Dedifferentiated amniotic fluid mesenchymal stem cell (primary cell): Measurements from ENCODE around the gene ERBB4.
"Not testable (repeated sequence)": the region's sequence is repeated elsewhere in the genome, so short reads cannot be mapped to it uniquely, and the experiment has no call there.

Source experiments
- DNase-seq: peaks from one replicate; pipeline ENCODE4 v3.0.0-alpha.2; 2016; ENCODE audit errors: extremely low spot score

The ERBB4 gene

DNA sequence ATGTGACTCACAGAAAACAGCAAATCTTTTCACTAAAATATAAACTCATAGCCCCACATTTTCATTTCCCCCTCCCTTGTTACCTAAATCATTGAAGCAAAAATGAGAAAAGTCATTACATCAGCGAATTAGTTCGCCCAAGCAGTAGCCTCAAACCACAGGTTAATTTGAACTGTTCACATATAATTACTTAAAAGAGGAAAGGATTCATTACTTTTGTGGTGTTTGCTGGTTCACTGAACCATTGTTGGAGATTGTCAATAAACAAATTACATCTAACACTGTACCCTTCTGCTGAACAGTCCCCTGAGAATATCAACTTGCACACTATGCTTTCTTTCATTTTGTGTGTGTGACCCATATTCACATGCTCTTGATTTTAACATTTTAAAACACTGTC lies 238.7 kb downstream of the ERBB4 start:
- DNase-seq: no peak

DNA sequence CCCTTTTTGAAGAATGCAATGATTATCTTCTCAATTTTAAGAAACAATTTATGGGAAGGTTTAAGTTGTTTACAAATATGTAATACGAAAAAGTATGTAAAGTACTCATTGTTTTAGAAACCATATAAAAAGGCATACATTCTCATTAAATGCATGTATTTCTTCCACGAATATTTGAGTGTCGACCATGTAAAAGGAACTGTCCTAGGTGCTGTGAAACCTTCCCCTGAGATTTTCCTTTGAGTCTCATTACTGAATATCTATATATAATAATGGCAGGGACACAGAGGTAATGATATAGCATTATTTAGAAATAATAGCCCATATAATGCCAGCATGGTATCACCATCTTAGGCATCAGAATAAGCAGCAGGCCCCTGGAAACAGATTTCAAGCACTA lies 239.3 kb downstream of the ERBB4 start:
- DNase-seq: no peak

DNA sequence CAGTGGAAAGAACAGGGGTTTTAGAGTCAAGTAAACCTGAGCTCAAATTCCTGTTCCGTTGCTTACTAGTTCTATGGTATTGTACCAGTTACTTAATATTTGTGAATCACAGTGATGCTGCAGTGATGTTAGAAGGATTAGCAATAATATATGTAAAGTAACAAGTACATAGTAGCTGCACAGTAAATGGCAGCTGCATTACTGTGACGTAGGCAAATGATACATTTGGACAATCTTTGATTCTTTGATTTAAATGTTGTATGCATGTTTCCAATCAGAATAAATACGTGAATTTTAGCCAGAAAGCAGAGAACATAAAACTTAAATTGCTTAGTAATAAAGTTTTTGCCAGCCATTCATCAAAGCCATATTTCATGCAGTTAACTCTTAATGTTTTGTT lies 243.0 kb downstream of the ERBB4 start:
- DNase-seq: no peak

DNA sequence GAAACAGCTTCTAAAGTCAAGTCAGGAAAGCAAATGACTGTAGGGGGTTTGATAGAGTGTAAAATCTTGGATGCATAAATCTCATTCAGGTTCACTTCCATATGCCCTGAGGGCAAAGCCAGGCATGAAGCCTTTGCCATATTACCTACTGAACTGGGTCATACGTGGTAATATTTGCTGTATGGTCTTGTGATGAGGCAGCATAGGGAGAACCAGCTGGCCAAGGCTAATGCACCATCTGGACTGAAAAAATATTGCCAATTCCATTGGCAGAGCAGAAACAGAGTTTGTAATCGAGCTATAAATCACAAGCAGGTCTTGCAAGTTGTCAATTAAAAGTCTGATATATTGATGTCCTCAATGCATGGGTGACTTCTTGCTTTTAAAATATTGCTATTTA lies 243.8 kb downstream of the ERBB4 start:
- no peak for DNase-seq

DNA sequence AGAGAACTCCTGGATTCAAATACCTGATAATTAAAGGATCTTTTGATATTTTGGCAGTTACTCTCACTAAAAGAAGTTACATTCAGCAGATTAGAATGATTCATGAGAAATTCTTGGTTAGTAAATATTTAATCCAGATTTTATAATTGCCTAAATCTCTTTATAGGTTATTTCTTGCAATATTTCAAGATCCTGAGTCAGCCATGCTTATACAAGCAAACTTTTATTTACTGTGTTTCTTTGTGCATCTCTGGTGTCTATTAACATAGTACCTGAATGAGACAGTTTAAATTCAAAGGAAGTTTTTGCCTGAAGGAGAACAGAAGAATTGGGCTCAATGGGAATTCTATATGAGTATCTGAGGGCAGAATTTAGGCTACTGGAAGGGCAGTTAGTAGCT lies 249.3 kb downstream of the ERBB4 start:
- no peak for DNase-seq

DNA sequence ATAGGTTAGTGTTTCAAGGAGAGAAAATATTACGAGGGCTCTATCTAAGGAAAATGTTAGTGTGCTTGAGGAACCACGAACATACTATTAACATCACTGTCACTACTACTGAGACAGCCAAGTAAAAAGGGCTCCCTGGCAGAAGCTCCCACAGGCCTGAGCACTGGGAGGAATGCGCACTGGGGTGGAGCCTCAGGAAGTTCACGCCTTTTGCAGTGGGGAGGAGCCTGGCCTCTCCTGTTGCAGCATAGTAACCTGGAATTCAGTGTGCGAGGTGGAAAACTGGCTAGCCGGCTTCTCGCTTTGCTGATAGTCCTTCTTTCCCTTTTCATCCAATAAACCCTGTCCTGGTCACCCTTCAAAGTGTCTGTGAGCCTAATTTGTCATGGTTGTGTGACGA lies 250.3 kb downstream of the ERBB4 start:
- no peak for DNase-seq

DNA sequence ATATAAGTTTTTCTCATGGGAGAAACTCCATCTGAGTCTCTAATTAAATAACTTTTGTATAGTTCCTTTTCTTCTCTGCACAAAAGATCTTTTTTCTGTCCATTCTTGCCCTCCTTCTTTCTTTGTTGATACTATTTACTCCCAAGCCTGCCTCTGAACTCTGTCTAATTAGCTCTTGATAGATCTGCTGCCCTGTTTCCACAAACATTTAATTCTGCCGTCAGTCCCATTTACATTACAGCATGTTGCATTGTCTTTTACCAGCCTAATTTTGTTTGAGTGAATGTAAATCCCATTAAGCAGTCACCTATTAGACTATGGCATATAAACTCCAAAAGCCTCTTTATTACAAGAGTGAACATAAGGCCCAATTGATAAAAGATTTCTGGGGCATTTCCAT lies 254.4 kb downstream of the ERBB4 start:
- DNase-seq: no peak

DNA sequence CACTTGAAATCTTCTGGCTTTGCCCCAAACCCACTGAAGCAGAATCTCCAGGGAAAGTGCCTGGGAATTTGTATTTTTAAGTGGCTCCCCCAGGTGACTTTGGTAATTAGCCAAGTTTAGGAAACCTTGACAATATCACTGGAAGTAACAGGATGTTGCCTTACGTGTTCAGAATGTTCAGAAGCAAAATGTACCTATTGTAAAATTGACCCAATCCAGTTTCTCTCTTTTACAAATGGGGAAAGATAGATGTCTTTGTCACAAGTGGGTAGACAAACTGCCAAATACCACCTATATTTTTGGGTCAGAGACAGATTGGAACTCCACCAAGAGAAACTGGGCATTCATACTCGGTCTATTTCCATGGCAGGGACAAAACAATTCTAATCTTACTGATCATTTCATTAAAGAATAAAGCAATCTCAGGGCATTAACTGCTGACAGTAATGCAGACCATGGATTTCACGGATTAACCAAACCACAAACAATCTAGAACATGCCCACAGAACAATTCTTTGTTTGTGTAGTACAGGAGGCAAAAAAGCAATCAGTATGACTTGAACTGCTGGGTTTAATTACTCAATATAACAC lies 255.8 kb downstream of the ERBB4 start:
- no peak for DNase-seq

DNA sequence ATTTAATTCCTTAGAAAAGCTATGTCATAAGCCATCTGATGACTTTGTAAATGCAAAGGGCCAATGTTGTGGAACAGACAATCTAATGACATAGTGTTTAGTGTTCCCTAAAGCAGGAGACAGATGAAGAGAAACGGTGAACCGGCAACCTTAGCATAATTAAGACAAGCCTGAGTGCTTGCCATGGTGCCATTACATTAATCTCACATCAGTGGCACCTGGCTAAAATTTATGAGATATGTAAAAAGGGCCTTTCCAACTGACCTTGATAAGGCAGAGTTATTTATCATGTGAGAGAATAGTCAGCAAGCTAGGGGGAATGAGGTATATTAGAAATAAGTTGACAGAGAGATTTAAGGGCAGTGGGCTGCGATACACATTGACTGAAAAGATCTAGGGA lies 261.8 kb downstream of the ERBB4 start:
- no peak for DNase-seq

DNA sequence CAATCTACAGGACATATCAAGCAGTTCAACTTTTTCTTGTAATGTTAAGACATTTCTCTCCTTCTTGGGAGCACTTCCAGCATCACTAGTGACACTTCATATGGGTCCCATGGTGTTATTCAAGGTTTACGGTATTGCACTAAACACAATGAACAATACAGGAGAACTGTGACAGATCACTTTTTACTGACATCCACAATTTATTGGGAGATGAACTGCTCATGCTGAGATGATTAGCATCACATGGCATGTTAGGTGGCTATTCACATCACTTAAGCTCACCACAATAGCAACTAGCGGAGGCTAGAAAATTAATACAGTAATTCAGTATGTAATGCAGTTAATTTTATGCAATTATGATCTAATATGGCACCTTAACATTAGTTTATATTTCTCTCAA lies 264.4 kb downstream of the ERBB4 start:
- DNase-seq: no peak

DNA sequence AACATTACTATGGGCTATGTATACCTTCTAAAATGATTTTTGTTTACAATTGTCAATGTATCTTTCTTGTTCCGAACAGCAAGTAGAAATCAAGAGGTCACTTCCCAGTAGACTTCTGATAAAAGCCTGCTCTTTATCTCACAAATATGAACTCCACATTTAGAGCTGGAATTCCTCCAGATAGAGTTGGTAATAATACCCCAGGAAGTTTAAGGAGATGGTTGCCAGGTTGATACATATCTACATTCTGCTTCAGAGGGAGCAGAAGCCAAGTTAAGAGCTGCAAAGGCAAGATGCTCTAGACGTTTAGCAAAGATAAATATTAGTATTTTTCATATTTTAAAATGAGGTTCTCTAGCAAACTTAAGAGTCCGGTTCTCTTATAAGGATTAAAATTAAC lies 267.0 kb downstream of the ERBB4 start:
- DNase-seq: no peak

DNA sequence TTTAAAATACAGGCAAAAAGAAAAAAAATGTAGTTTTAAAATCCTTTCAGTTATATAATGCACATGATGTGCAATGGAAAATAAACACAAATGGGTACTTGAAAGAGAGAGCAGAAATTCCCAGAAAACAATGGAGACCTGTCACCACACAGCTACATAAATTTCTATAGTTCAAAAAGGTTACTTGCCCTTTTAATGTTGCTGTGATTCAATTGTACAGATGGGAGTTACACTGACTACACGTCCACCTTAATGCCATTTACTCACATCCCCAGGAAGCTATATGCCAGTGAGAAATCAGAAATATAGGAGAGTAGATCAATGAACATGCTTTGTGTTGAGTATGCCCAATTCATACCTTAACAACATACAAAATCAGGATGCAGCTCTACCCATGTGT lies 269.6 kb downstream of the ERBB4 start:
- no peak for DNase-seq

DNA sequence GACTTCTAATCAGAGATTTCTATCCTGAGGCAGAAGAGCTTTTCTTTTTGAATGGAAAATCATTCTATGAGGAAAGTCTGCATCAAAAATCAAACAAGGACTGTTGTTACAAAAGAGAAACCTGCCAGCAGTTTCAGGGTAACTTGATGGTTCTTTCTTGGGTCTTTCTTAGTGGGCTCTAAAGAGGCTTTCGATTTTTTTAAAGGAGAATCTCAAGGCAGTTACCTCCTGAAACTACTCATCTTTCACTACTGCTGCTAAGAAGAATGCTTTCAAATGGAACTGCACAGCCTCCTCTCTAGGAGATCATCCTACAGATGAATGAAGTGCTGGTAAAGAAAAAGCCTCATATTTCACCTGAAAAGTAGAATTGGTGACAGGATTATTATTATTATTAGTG lies 272.3 kb downstream of the ERBB4 start:
- no peak for DNase-seq

DNA sequence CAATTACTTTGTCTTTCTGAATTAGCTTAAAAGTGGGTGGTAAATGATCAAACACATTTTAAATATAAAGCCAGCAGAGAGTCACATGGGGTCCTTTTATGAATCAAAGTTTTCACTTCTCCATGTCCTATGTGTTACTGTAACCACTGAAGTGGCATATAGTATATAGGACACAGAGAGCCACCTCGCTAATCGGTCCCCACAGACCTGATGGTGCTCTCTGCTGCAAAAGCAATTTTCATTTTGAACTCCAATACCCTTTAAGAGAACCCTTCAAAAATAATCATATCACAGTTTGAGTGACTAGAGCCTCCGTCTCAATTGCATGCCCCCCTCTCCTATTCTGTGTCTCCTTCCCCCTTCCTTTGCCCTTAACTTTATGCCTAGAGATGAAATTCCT lies 272.8 kb downstream of the ERBB4 start:
- no peak for DNase-seq

DNA sequence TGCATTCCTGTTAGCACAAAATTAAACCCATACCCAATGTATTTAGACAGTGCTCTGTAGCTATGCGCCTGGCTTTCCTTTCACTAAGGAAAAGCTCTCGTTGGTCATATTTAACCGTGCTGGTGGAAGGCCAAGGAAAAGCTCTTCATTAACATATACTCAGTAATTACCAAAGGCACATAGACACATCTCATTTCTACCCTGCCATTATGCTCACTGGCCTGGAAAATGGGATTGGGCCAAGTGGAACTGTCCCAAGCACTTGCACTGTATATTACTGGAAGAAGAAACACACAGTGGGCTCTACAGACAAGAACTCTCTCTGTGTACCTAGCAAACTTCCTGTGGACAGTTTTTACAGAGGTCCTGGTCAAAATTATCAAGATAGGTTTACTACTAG lies 274.4 kb downstream of the ERBB4 start:
- DNase-seq: no peak

DNA sequence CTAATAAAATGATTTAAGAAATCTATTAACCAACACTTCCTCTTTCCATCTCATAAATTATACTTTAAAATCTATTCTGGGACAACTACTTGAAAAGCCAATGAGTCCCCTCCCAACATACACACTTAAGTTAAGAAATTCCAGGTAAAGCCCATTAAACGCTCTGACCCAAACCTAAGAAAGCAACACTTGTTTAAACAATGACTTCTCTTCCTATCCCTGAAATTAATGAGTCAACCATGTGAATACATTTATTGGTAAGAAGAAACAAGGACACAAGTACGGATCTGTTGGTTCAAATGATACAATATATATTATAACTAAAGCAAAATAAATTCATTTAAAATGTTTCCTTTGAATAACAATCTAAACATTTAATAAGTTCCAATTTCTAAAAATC lies 279.4 kb downstream of the ERBB4 start:
- no peak for DNase-seq

DNA sequence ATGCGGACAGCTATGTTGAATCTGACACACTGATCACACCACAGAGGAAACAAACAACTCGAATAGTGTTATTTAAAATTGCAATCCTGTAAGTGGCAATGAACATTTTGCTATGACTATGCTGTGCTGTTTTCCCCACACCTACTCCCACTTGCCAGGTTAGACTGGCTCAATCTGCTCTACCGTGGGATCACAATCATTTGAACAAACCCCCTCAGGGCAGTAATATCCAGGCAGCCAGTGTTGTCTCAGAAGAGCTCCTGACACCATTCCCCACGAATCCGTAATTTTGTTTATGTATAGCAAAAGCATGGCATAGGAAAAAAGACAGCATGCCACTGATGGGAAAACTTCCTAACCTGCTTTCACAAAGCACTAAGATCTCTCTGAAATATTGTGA lies 284.3 kb downstream of the ERBB4 start:
- no peak for DNase-seq

DNA sequence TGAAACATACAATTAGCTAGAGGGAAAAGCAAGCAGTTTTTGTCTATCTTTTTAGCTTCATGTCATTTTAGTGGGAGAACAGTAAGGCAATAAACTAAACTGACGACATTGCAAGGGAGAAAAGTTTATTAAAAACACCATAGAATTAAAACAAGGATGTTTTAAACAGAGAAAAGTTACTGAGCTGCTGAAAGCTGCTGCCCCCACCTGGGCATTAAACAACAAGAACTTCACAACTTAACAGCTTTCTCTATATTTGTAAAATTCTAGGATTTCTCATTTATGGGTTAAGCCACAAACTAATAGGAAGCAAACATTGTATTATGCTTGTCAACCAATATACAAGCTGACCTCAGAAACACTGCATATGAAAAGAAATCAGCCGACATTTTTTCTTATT lies 289.2 kb downstream of the ERBB4 start:
- DNase-seq: no peak

DNA sequence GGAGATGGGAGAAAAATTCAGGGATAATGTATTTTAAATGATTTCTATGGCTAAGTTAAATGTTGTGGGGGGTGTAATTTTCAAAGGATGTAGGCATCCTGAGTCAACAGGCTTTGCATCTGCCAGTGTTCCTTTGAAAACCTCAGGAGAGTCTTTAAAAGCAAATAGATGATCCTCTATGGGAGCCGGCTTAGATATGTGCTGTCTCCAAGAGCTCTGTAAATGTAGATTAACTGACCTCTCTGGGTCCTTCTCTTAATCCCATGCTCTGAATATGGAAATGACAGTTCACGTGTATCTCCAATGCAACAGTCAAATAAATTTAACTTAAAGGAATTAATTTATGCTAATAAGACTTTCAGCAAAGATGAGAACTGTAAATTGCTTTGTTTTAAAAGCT lies 292.7 kb downstream of the ERBB4 start:
- DNase-seq: no peak

DNA sequence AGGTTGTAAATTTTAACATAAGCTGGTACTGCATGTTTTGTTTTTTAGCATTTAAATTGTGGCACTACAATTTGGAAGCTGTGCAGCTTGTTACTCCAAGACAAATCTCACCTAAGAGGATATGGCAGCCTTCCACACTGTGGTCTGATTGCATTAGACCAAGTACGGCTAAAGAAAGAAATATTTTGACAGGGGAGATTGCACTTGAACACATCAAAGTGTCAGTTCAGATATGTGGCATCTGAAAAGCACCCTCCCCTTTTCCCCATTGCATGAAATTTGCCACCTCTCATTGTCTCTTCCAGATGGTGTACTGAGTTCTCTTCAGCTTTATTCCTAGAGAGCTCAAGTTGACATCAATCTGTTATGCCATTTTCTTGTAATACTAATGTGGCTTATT lies 295.9 kb downstream of the ERBB4 start:
- DNase-seq: no peak

DNA sequence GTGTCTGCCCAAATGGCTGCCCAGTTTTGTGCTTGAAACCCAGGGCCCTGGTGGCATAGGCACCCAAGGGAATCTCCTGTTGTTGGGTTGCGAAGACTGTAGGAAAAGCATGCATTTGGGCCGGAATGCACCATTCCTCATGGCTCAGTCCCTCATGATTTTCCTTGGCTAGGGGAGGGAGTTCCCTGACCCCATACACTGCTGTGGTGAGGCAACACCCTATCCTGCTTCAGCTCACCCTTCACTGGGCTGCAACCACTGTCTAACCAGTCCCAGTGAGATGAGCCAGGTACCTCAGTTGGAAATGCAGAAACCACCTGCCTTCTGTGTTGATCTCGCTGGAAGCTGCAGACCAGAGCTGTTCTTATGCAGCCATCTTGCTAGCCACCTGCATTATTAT lies 300.4 kb downstream of the ERBB4 start:
- DNase-seq: not testable (repeated sequence)

DNA sequence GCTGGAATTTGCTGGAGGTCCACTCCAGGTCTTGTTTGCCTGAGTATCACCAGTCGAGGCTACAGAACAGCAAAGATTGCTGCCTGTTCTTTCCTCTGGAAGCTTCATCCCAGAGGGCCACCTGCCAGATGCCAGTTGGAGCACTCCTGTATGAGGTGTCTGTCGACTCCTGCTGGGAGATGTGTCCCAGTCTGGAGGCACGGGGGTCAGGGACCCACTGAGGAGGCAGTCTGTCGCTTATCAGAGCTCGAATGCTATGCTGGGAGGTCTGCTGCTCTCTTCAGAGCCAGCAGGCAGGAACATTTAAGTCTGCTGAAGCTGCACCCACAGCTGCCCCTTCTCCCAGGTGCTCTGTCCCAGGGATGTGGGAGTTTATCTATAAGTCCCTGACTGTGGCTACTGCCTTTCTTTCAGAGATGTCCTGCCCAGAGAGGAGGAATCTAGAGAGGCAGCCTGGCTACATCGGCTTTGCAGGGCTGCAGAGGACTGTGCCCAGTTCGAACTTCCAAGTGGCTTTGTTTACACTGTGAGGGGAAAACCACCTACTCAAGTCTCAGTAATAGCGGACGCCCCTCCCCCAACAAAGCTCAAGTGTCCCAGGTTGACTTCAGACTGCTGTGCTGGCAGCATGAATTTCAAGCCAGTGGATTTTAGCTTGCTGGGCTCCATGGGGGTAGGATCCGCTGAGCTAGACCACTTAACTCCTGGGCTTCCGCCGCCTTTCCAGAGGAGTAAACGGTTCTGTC lies 301.1 kb downstream of the ERBB4 start:
- no peak for DNase-seq

DNA sequence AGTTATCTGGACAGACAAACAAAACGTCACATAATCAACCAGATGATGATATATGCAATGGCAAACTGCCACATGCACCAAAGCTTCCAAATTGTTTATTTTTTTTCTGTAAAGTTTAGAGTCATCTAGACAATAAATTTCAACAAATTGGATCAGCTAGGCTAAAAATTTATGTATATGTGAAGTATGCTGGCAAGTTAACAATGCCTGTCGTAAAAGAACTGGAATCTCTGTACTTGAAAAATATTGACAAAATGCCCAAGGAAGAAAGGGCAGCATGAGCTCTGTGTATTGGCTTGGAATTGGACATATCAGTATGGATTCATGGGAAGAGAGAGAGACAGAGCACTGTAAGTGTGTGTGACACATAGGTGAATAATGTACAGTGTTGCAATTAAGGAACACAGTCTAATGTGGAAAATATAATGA lies 309.8 kb downstream of the ERBB4 start:
- DNase-seq: no peak

DNA sequence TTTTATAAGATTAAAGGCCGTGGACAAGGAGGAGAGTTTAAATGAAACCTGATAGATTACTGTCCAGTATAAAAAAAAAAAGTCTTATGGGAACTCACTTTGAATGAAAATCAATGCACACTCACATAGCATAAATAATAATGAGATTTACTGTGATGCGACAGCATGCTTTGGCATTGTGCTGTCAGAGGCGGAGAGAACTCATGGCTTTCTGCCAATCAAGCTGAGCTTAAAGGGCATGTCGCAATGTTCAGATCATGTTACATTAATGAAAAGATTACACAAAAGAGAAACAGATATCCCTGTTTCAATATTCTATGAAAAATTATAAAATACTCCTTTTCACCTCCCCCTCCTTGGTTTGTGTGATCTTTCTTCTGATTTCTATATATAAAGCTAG lies 310.8 kb downstream of the ERBB4 start:
- peak; percentile 78 for DNase-seq
